ENCODE results near the gene C16orf95.

DNA sequence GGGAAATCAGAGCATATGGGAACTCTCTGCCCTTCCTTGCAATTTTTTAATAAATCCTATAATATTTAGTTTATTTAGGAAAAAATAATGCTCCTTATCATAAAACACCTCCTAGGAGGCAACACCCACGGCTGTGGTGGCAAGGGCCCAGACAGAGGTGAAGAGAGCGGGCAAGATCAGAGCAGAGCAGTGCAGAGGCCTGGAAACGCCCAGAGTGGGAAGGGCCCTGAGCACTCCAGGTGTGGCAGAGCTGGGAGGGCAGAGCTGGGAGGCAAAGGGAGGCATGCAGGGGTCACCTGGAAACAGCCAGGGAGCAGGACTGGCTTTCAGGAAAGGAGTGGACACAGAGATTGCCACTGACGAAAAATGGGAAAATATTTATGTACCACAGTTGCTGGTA lies 49.1 kb upstream of the C16orf95 start:
- no peak for TF ChIP-seq CTCF (IDR thresholded peaks at IDR 0.05)
- TF ChIP-seq EZH2 (IDR thresholded peaks at IDR 0.05; ENCODE audit: borderline replicate concordance, insufficient read depth, low read depth, low read length, poor library complexity, severe bottlenecking) = no peak

Data from B cell (primary cell).